Measurements from ENCODE around the gene MAL.

MAL gene

DNA sequence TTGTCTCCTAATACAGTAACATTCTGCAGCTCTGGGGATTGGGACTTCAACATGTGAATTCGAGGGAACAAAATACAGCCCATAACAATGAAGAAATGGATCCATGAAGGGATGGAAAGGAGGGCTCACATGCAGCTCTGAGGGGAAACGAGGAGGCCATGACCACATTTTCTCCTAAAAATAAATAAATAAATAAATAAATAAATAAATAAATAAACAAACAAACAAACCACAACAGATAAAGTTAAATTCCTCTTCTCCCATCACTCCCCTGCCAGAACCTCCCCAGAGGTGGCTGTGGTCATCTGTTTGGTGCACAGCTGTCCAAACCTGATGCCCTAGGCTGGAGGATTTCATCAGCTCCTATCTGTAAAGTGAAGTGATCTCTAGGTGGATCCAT, 42.7 kb downstream of the MAL start:
- no peak overlapping the region for H3K27ac ChIP-seq (replicated peaks)
- no peak for TF ChIP-seq GABPA (IDR thresholded peaks at IDR 0.05; ENCODE audit: low read depth)
- no peak for TF ChIP-seq SPI1 (IDR thresholded peaks at IDR 0.05; ENCODE audit: borderline replicate concordance, low read depth)
- no peak for TF ChIP-seq POLR2AphosphoS5 (IDR thresholded peaks at IDR 0.05; ENCODE audit: low read depth)
- TF ChIP-seq, protein P1, sequence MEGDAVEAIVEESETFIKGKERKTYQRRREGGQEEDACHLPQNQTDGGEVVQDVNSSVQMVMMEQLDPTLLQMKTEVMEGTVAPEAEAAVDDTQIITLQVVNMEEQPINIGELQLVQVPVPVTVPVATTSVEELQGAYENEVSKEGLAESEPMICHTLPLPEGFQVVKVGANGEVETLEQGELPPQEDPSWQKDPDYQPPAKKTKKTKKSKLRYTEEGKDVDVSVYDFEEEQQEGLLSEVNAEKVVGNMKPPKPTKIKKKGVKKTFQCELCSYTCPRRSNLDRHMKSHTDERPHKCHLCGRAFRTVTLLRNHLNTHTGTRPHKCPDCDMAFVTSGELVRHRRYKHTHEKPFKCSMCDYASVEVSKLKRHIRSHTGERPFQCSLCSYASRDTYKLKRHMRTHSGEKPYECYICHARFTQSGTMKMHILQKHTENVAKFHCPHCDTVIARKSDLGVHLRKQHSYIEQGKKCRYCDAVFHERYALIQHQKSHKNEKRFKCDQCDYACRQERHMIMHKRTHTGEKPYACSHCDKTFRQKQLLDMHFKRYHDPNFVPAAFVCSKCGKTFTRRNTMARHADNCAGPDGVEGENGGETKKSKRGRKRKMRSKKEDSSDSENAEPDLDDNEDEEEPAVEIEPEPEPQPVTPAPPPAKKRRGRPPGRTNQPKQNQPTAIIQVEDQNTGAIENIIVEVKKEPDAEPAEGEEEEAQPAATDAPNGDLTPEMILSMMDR (IDR thresholded peaks at IDR 0.05; ENCODE audit: insufficient read depth, low read length) = no peak
- TF ChIP-seq REST (IDR thresholded peaks at IDR 0.05; ENCODE audit: insufficient replicate concordance, low read depth) = no peak
- no peak for DNase-seq (ENCODE audit: low read depth in 1 of 2, low spot score in 1 of 2)
- H3K27me3 ChIP-seq (ENCODE audit: insufficient read depth, poor library complexity, severe bottlenecking) = no peaks in the 10 kb centered on the region
- H3K4me3 ChIP-seq (replicated peaks; ENCODE audit: insufficient read depth, low read length) = no peak overlapping the region

GRCh38 chr2:95069465-95069864, 44.0 kb downstream of the MAL start:
- H3K27me3 ChIP-seq (ENCODE audit: insufficient read depth, poor library complexity, severe bottlenecking) = no peaks in the 10 kb centered on the region
- DNase-seq (ENCODE audit: low read depth in 1 of 2, low spot score in 1 of 2) = no peak
- no peak overlapping the region for H3K4me3 ChIP-seq (replicated peaks; ENCODE audit: insufficient read depth, low read length)
- no peak for TF ChIP-seq POLR2AphosphoS5 (IDR thresholded peaks at IDR 0.05; ENCODE audit: low read depth)
- TF ChIP-seq GABPA (IDR thresholded peaks at IDR 0.05; ENCODE audit: low read depth) = no peak
- H3K27ac ChIP-seq (replicated peaks) = no peak overlapping the region

- Histone ChIP-seq H3K4me3 (replicated peaks; ENCODE audit: insufficient read depth, low read length) (no peak overlapping the region), H3K27ac (replicated peaks) (no peak overlapping the region), H3K27me3 (ENCODE audit: insufficient read depth, poor library complexity, severe bottlenecking) (peaks cover 6% of the 10 kb centered on the region)
- TF ChIP-seq POLR2AphosphoS5 (IDR thresholded peaks at IDR 0.05; ENCODE audit: low read depth) (no peak), GABPA (IDR thresholded peaks at IDR 0.05; ENCODE audit: low read depth) (no peak), SPI1 (IDR thresholded peaks at IDR 0.05; ENCODE audit: borderline replicate concordance, low read depth) (no peak), REST (IDR thresholded peaks at IDR 0.05; ENCODE audit: insufficient replicate concordance, low read depth) (no peak)
- TF ChIP-seq, protein P1 (IDR thresholded peaks at IDR 0.05; ENCODE audit: insufficient read depth, low read length) = no peak
- no peak for DNase-seq (ENCODE audit: low read depth in 1 of 2, low spot score in 1 of 2)
These were observed 46.3 kb downstream of the MAL start for GRCh38 chr2:95071856-95072255.

GRCh38 chr2:95072424-95072823, 46.9 kb downstream of the MAL start:
- H3K4me3 ChIP-seq (replicated peaks; ENCODE audit: insufficient read depth, low read length) = no peak overlapping the region
- H3K27me3 ChIP-seq (ENCODE audit: insufficient read depth, poor library complexity, severe bottlenecking) = peaks cover 6% of the 10 kb centered on the region
- DNase-seq (ENCODE audit: low read depth in 1 of 2, low spot score in 1 of 2) = no peak
- no peak overlapping the region for H3K27ac ChIP-seq (replicated peaks)
- no peak for TF ChIP-seq GABPA (IDR thresholded peaks at IDR 0.05; ENCODE audit: low read depth)

DNA sequence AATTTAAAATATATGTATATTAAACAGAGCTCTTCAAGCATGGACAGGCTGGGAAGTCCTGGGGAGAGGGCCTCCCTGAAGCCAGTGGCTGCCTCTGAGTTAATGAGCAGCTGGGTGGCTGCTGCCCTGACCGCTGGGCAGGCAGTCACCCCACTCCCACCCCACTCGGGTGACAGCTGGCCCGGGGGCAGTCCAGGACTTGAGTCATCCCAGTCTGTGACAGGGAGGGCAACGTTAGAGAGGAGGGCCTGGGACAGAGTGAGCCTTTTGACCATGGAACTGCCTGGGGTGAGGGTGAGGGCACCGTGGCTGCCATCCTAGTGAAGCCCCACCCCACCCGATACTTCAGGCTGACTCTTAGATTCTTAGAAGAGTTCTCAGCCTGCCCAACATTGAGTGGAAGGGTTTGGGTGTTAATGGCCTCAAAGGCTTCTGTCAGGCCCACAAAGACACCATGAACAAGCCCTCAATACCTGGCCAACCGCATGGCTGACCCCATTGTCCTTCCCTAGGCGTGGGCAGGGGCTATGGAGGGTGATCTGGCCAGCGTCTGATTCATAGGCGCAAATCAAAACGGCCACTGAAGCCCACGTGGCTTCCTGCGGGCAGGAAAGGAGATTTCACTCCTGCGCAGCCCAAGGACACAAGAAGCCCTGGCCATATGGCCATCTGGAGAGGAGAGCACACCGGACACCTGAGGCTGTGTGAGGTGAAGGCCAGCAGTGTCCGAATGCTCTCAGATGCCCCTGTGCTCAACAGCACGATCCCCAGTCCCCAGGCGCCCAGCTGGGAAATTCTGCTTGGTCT, 48.6 kb downstream of the MAL start:
- H3K27ac ChIP-seq (replicated peaks) = no peak overlapping the region

More for the DNA sequence above, 48.6 kb downstream of the MAL start:
- no peak for DNase-seq (ENCODE audit: low read depth in 1 of 2, low spot score in 1 of 2)
- no peak overlapping the region for H3K4me3 ChIP-seq (replicated peaks; ENCODE audit: insufficient read depth, low read length)
- TF ChIP-seq SPI1 (IDR thresholded peaks at IDR 0.05; ENCODE audit: borderline replicate concordance, low read depth) = no peak
- TF ChIP-seq GABPA (IDR thresholded peaks at IDR 0.05; ENCODE audit: low read depth) = no peak
- TF ChIP-seq, protein P1 (IDR thresholded peaks at IDR 0.05; ENCODE audit: insufficient read depth, low read length) = no peak
- TF ChIP-seq POLR2AphosphoS5 (IDR thresholded peaks at IDR 0.05; ENCODE audit: low read depth) = no peak
- no peak for TF ChIP-seq REST (IDR thresholded peaks at IDR 0.05; ENCODE audit: insufficient replicate concordance, low read depth)
- H3K27me3 ChIP-seq (ENCODE audit: insufficient read depth, poor library complexity, severe bottlenecking) = peaks cover 6% of the 10 kb centered on the region

Data from HL-60 (cell line).